Measurements from ENCODE around the gene GABRA4. TPM values are rescaled to one million over a fixed set of nuclear protein-coding genes. Genes with fewer than 3 reads are reported as not detected.

The GABRA4 gene
- total RNA-seq, 4 donors from 2014 or later: 0.08 TPM; not detected in 3

GRCh38 chr4:46955601-46956000 is 37.8 kb downstream of the GABRA4 start:
- intact Hi-C loops (cut with DNase I): no loop called here
- Histone ChIP-seq H3K36me3 (no peaks in the 10 kb centered on the region), H3K27me3 (no peaks in the 10 kb centered on the region), H3K9me3 (no peaks in the 10 kb centered on the region), H3K4me1 (no peaks in the 10 kb centered on the region), H3K4me3 (replicated peaks in 1 of 3) (no peak overlapping the region), H3K27ac (no peak overlapping the region)
- no peak for DNase-seq
- TF ChIP-seq POLR2A (IDR thresholded peaks at IDR 0.05): no peak
- no peak for TF ChIP-seq CTCF (IDR thresholded peaks at IDR 0.05)

GRCh38 chr4:46954643-46955042 is 38.7 kb downstream of the GABRA4 start:
- Histone ChIP-seq H3K9me3 (no peaks in the 10 kb centered on the region), H3K27ac (no peak overlapping the region), H3K4me1 (no peaks in the 10 kb centered on the region), H3K4me3 (replicated peaks in 1 of 3) (no peak overlapping the region), H3K27me3 (no peaks in the 10 kb centered on the region), H3K36me3 (no peaks in the 10 kb centered on the region)
- intact Hi-C loops (cut with DNase I): no loop called here
- no peak for DNase-seq
- TF ChIP-seq CTCF (IDR thresholded peaks at IDR 0.05): no peak
- no peak for TF ChIP-seq POLR2A (IDR thresholded peaks at IDR 0.05)

GRCh38 chr4:46953564-46953963 is 39.8 kb downstream of the GABRA4 start:
- 82 to 85% methylated on average over 2 of the region's 2 CpGs for WGBS, 2 donors

GRCh38 chr4:46952451-46952850 is 40.9 kb downstream of the GABRA4 start:
- no peak overlapping the region for H3K4me3 ChIP-seq (replicated peaks in 1 of 3)
- no peaks in the 10 kb centered on the region for H3K4me1 ChIP-seq
- no peak for DNase-seq
- no peaks in the 10 kb centered on the region for H3K27me3 ChIP-seq
- 78 to 85% methylated on average over 2 of the region's 2 CpGs for WGBS, 2 donors
- TF ChIP-seq CTCF (IDR thresholded peaks at IDR 0.05) (no peak), POLR2A (IDR thresholded peaks at IDR 0.05) (no peak)
- no peak overlapping the region for H3K27ac ChIP-seq
- intact Hi-C loops (cut with DNase I): no loop called here
- H3K36me3 ChIP-seq: no peaks in the 10 kb centered on the region
- H3K9me3 ChIP-seq: no peaks in the 10 kb centered on the region

More at GRCh38 chr4:46953564-46953963, 39.8 kb downstream of the GABRA4 start:
- Histone ChIP-seq H3K27me3 (no peaks in the 10 kb centered on the region), H3K36me3 (no peaks in the 10 kb centered on the region), H3K27ac (no peak overlapping the region), H3K4me3 (replicated peaks in 1 of 3) (no peak overlapping the region), H3K9me3 (no peaks in the 10 kb centered on the region), H3K4me1 (no peaks in the 10 kb centered on the region)
- intact Hi-C loops (cut with DNase I): no loop called here
- DNase-seq: no peak
- TF ChIP-seq POLR2A (IDR thresholded peaks at IDR 0.05): no peak
- no peak for TF ChIP-seq CTCF (IDR thresholded peaks at IDR 0.05)

- Histone ChIP-seq H3K36me3 (no peaks in the 10 kb centered on the region), H3K27ac (no peak overlapping the region), H3K4me1 (no peaks in the 10 kb centered on the region), H3K4me3 (replicated peaks in 1 of 3) (no peak overlapping the region), H3K27me3 (no peaks in the 10 kb centered on the region), H3K9me3 (no peaks in the 10 kb centered on the region)
- intact Hi-C loops (cut with DNase I): no loop called here
- no peak for DNase-seq
- 76 to 77% methylated on average over 3 of the region's 3 CpGs for WGBS, 2 donors
- TF ChIP-seq POLR2A (IDR thresholded peaks at IDR 0.05) (no peak), CTCF (IDR thresholded peaks at IDR 0.05) (no peak)
Measured at GRCh38 chr4:46950826-46951225, 42.6 kb downstream of the GABRA4 start.
